Lower leg skin (tissue), 3 donors: ENCODE results near the gene NVL.

Source experiments
- CTCF ChIP-seq, 3 donors: fragments of 450-650 bp; IDR thresholded peaks; one replicate each; pipeline ENCODE4 v1.5.1; 2016; ENCODE audit warnings: antibody characterized with exemption in 3 of 3, mild to moderate bottlenecking in 3 of 3, moderate library complexity in 2 of 3
- POLR2A ChIP-seq, 2 donors: fragments of 450-650 bp; IDR thresholded peaks; one replicate each; pipeline ENCODE4 v1.6.1; 2016 to 2017; ENCODE audit warnings: antibody characterized with exemption in 2 of 2, mild to moderate bottlenecking in 1 of 2, moderate library complexity in 1 of 2

- no peak for TF ChIP-seq CTCF (IDR thresholded peaks at IDR 0.05)
- TF ChIP-seq POLR2A (IDR thresholded peaks at IDR 0.05) = no peak
Measured at GRCh38 chr1:224338150-224338838, 8.3 kb upstream of the NVL start.
